OCI-LY7 (cell line): Measurements from ENCODE around the gene ARMC5. TPM values are rescaled to one million over a fixed set of nuclear protein-coding genes. Genes with fewer than 3 reads are reported as not detected.

Source experiments
- Bru-seq: library from RNA; stranded (reverse); fragments of 400-500 nt; gene quantifications from one replicate; lab custom pipeline; 2021; lab: Mats Ljungman, UMichigan
- BruChase-seq, 2 experiments: library from RNA; stranded (reverse); fragments of 400-500 nt; gene quantifications; one replicate each; lab custom pipeline; 2021; lab: Mats Ljungman, UMichigan
- BruUV-seq: library from RNA; stranded (reverse); fragments of 400-500 nt; replicated peaks from 2 replicates; lab custom pipeline; 2021; lab: Mats Ljungman, UMichigan
- CTCF ChIA-PET: fragments of 300-600 bp; sonication (Branson Sonifier 250); formaldehyde crosslinking; loops from one replicate; lab custom pipeline; 2022; ENCODE audit warnings: antibody characterized with exemption; ENCODE audit not compliant: unreplicated experiment; lab: Charles Lee
- POLR2A ChIA-PET: fragments of 300-600 bp; sonication (Branson Sonifier 250); formaldehyde crosslinking; loops from one replicate; lab custom pipeline; 2022; ENCODE audit warnings: antibody characterized with exemption; lab: Charles Lee
- DNase-seq: peaks from one replicate; pipeline ENCODE4 v3.0.0-alpha.2; 2015; ENCODE audit warnings: low spot score
- H2AFZ ChIP-seq: fragments of 200-600 bp; sonication (generic), shearing (Covaris generic); 2 replicates; pipeline ENCODE4 v1.6.1; 2014; ENCODE audit warnings: mild to moderate bottlenecking, antibody characterized with exemption, low read length, moderate library complexity
- H3K27ac ChIP-seq: fragments of 200-600 bp; sonication (generic); 2 replicates; pipeline ENCODE4 v1.5.1; 2014; ENCODE audit warnings: mixed run types, low read depth, mild to moderate bottlenecking, moderate library complexity, low read length, inconsistent platforms; ENCODE audit not compliant: poor library complexity, severe bottlenecking
- H3K36me3 ChIP-seq: fragments of 200-600 bp; sonication (generic); 2 replicates; pipeline ENCODE4 v1.6.1; 2014; ENCODE audit warnings: mild to moderate bottlenecking, antibody characterized with exemption, low read length, moderate library complexity, mixed read lengths; ENCODE audit not compliant: insufficient read depth
- H3K4me1 ChIP-seq: fragments of 200-600 bp; sonication (generic); 2 replicates; pipeline ENCODE4 v1.5.1; 2014; ENCODE audit warnings: mild to moderate bottlenecking, low read length; ENCODE audit not compliant: insufficient read depth, poor library complexity, severe bottlenecking
- H3K4me2 ChIP-seq: fragments of 200-600 bp; sonication (generic); 2 replicates; pipeline ENCODE4 v1.6.1; 2014; ENCODE audit warnings: mild to moderate bottlenecking, low read length
- H3K4me3 ChIP-seq: fragments of 200-600 bp; sonication (generic); 2 replicates; pipeline ENCODE4 v1.5.1; 2014; ENCODE audit warnings: mild to moderate bottlenecking, low read depth, low read length; ENCODE audit not compliant: poor library complexity, severe bottlenecking
- H3K79me2 ChIP-seq: fragments of 200-600 bp; sonication (generic); 2 replicates; pipeline ENCODE4 v1.6.1; 2016; ENCODE audit warnings: low read depth, mild to moderate bottlenecking, low read length, moderate library complexity, mixed read lengths; ENCODE audit not compliant: insufficient read depth
- H3K9me2 ChIP-seq: fragments of 200-600 bp; sonication (generic); 2 replicates; pipeline ENCODE4 v1.6.1; 2016; ENCODE audit warnings: mild to moderate bottlenecking, low read length, mixed read lengths; ENCODE audit not compliant: insufficient read depth
- H3K9me3 ChIP-seq: fragments of 200-600 bp; sonication (generic); 2 replicates; pipeline ENCODE4 v1.6.1; 2014; ENCODE audit warnings: mild to moderate bottlenecking, mixed run types, low read length, mixed read lengths
- H4K20me1 ChIP-seq: fragments of 200-600 bp; sonication (generic); 2 replicates; pipeline ENCODE4 v1.6.1; 2014; ENCODE audit warnings: mild to moderate bottlenecking, antibody characterized with exemption, low read length, moderate library complexity, mixed read lengths; ENCODE audit not compliant: insufficient read depth
- EZH2phosphoT487 ChIP-seq: fragments of 200-600 bp; sonication (generic); IDR thresholded peaks from 2 replicates; pipeline ENCODE4 v1.6.1; 2018; ENCODE audit warnings: low read depth, borderline replicate concordance, mild to moderate bottlenecking, mixed run types, antibody characterized with exemption, low read length, moderate library complexity, mixed read lengths
- intact Hi-C: fragments of 100-400 bp; cut with micrococcal nuclease; formaldehyde crosslinking; loops from one replicate; pipeline ENCODE4 v1.10.0; 2022; ENCODE audit not compliant: unreplicated experiment
- long read RNA-seq: library from polyadenylated mRNA; stranded (forward); transcript quantifications from one replicate; pipeline ENCODE4 v2.0.0, GENCODE V29; 2022
- total RNA-seq, 2 experiments: library from RNA; depleted of rRNA in 1 of 2; stranded (reverse); fragments of >200 nt in 1 of 2; shearing (Covaris generic) in 1 of 2; gene quantifications; 2 replicates each; pipeline ENCODE4 v1.2.3, GENCODE V29; 2014 to 2022
- TF ChIP-seq, protein P1 (sequence below): fragments of 200-600 bp; sonication (generic); conservative IDR thresholded peaks from 2 replicates; pipeline ENCODE4 v1.5.1; 2014; ENCODE audit warnings: mild to moderate bottlenecking, antibody characterized with exemption, low read length, moderate library complexity, mixed read lengths

The ARMC5 gene, protein sequence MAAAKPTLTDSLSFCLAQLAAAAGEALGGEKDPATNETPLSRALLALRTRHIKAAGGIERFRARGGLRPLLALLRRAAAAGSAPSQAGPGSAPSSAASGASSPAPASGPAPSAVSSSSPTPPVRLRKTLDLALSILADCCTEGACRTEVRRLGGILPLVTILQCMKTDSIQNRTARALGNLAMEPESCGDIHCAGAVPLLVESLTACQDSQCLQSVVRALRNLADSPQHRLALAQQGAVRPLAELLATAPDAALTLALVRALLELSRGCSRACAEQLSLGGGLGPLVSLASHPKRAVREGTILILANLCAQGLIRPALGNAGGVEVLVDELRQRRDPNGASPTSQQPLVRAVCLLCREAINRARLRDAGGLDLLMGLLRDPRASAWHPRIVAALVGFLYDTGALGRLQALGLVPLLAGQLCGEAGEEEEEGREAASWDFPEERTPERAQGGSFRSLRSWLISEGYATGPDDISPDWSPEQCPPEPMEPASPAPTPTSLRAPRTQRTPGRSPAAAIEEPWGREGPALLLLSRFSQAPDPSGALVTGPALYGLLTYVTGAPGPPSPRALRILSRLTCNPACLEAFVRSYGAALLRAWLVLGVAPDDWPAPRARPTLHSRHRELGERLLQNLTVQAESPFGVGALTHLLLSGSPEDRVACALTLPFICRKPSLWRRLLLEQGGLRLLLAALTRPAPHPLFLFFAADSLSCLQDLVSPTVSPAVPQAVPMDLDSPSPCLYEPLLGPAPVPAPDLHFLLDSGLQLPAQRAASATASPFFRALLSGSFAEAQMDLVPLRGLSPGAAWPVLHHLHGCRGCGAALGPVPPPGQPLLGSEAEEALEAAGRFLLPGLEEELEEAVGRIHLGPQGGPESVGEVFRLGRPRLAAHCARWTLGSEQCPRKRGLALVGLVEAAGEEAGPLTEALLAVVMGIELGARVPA
- 6.4 and 7.0 TPM in 2 replicates for total RNA-seq (2014; rRNA removed; shearing (Covaris generic))
- 7.8 and 8.8 TPM in 2 replicates for total RNA-seq (2022)
- percentile 48 among the genes with signal in this experiment for Bru-seq, nascent RNA
- percentile 40 among the genes with signal in this experiment for BruChase-seq, experiment 1, labeled RNA remaining after a 6-hour chase
- percentile 56 among the genes with signal in this experiment for BruChase-seq, experiment 2, labeled RNA remaining after a 2-hour chase
- long read RNA-seq, full-length matches to known transcripts, result 19 of 33 reads
- long read RNA-seq, partial matches to known transcripts, result 5 of 33 reads
- long read RNA-seq, other reads (novel, unspliced or antisense), result 9 of 33 reads

DNA sequence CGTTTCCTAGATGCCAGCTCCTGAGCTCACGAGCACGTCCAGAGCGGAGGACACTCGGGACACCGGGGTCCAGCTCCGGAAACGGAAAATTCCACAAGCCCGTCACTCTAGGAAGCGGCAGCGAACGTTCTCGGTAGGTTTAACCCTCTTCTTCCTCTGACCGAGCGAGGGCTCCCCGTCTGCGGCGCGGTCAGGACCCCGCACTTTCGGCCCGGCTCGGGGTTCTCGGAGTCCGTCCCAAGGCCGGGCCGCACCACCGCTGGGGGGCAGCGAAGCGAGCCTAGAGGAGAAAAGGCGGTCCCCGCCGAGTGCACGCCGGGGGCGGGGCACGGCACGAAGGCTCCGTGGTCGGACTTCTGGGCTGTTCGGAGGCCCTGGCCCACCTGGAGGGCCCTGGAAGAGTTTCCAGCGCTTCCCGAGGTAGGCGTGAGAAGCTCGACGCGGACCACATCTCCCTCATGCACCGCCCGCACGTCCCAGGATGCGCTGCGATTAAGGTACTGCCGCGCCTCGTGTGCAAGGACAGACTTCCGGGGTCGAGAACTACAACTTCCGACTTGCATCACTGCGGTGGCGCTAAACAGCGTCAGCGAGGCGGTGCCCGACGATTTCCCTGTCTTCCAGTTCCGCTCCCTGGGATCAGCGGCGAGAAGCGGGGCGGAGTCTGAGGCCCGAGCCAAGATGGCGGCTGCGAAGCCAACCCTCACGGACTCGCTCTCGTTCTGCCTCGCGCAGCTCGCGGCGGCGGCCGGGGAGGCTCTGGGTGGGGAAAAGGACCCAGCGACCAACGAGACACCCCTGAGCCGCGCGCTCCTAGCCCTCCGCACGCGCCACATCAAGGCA lies at the start of gene ARMC5:
Gene ARMC5, plus strand, starts transcription at position 658 of the 843 bp plus-strand sequence. Its CDS starts 24 bp downstream, at position 682.
- Histone ChIP-seq H3K4me3 (peak within 1 kb of the TSS; percentile 92), H2AFZ (peak within 1 kb of the TSS; percentile 60)
- POLR2A ChIA-PET, result interaction anchor here (0.7 to 2.0 kb wide), 6 partner anchors 16 to 437 kb away, joined by 3 to 6 read pairs (median 3); partner anchors contain the start of genes ZNF646 and ZNF668

DNA sequence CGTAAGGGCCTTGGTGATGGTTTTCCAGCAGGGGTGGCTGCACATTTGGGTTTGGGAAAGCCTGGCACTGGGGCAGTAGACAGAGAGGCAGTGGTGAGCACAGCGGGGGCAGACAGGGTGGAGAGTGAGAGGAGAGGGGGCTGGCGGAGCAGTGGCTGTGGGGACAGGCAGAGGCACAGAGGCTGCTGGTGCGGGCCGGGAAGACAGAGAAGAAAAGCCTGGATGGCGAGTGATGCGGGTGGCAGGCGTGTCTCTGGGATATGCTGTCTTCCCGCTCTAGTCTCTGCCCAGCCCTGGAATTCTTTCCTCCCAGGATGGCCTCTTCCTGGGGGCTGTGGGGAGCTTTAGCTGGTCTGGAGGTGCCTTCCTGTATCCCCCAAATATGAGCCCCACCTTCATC lies 49.2 kb upstream of the ARMC5 start:
- H4K20me1 ChIP-seq, result no peaks in the 10 kb centered on the region
- BruUV-seq, result no TSS peak
- intact Hi-C loops, result no loop called here
- no peaks in the 10 kb centered on the region for H3K9me2 ChIP-seq
- no peak overlapping the region for H3K4me2 ChIP-seq
- H3K4me3 ChIP-seq, result no peak overlapping the region
- H3K4me1 ChIP-seq, result no peaks in the 10 kb centered on the region
- no peaks in the 10 kb centered on the region for H3K9me3 ChIP-seq
- ChIA-PET POLR2A (no interaction called here), CTCF (no interaction called here)
- no peak for TF ChIP-seq EZH2phosphoT487
- TF ChIP-seq, protein P1, sequence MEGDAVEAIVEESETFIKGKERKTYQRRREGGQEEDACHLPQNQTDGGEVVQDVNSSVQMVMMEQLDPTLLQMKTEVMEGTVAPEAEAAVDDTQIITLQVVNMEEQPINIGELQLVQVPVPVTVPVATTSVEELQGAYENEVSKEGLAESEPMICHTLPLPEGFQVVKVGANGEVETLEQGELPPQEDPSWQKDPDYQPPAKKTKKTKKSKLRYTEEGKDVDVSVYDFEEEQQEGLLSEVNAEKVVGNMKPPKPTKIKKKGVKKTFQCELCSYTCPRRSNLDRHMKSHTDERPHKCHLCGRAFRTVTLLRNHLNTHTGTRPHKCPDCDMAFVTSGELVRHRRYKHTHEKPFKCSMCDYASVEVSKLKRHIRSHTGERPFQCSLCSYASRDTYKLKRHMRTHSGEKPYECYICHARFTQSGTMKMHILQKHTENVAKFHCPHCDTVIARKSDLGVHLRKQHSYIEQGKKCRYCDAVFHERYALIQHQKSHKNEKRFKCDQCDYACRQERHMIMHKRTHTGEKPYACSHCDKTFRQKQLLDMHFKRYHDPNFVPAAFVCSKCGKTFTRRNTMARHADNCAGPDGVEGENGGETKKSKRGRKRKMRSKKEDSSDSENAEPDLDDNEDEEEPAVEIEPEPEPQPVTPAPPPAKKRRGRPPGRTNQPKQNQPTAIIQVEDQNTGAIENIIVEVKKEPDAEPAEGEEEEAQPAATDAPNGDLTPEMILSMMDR, result no peak
- DNase-seq, result no peak
- no peaks in the 10 kb centered on the region for H3K36me3 ChIP-seq
- no peak overlapping the region for H2AFZ ChIP-seq
- H3K79me2 ChIP-seq, result no peaks in the 10 kb centered on the region
- no peak overlapping the region for H3K27ac ChIP-seq

More for the DNA sequence above, at the start of gene ARMC5:
- Histone ChIP-seq H3K9me2 (no peaks in the 10 kb centered on the region), H4K20me1 (peaks cover 23% of the 10 kb centered on the region), H3K4me1 (peaks cover 35% of the 10 kb centered on the region), H3K4me2 (peak within 1 kb of the TSS; percentile 88), H3K9me3 (no peaks in the 10 kb centered on the region), H3K79me2 (peaks cover 36% of the 10 kb centered on the region; the same call in 1 of the 2 replicates), H3K27ac (peak within 1 kb of the TSS; percentile 80), H3K36me3 (peaks cover 13% of the 10 kb centered on the region; the same call in 1 of the 2 replicates)
- DNase-seq, result peak; percentile 98
- intact Hi-C loops, result loop anchor here (1.0 to 10.0 kb wide), 6 partner anchors 238 to 416 kb away; partner anchors contain the start of genes KAT8, ZNF646 and ZNF668
- BruUV-seq, result no TSS peak
- TF ChIP-seq, protein P1, result peak; percentile 74
- no peak for TF ChIP-seq EZH2phosphoT487
- CTCF ChIA-PET, result interaction anchor here (0.6 to 1.3 kb wide), 5 partner anchors 16 to 742 kb away, joined by 3 to 10 read pairs (median 3); no protein-coding TSS in a partner anchor
